GM18870 (cell line): ENCODE data around the gene SRC.
"Not testable (repeated sequence)": the region's sequence is repeated elsewhere in the genome, so short reads cannot be mapped to it uniquely, and the experiment has no call there.

Experiments
- ATAC-seq: cut with Tn5 transposase; IDR thresholded peaks from one replicate; pipeline ENCODE4 v1.9.1; 2021; ENCODE audit warnings: moderate library complexity; ENCODE audit not compliant: unreplicated experiment

The SRC gene

DNA sequence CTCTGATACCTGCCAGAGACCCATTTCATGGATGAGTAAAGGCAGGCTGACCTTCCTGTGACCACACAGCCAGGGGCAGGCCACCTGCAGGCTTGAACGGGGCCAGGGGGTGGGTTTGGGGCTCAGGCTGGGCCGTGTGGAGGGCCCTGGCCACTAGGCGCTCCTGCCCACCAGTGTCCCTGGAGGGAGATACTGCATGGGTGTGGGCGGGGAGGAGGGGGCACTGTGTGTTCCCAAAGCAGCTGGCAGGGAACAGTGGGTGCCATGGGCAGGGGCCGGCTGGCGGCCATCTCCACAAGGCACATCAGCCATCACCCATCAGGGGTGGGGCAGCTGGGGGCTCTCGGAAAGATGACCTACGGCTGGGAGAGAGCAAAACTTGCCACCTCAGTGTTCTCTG, 15.4 kb downstream of the SRC start:
- no peak for ATAC-seq

GRCh38 chr20:37362231-37362792, 16.4 kb downstream of the SRC start:
- ATAC-seq: no peak

GRCh38 chr20:37362821-37363220, 16.9 kb downstream of the SRC start:
- no peak for ATAC-seq

GRCh38 chr20:37363221-37364012, 17.5 kb downstream of the SRC start:
- ATAC-seq: no peak

DNA sequence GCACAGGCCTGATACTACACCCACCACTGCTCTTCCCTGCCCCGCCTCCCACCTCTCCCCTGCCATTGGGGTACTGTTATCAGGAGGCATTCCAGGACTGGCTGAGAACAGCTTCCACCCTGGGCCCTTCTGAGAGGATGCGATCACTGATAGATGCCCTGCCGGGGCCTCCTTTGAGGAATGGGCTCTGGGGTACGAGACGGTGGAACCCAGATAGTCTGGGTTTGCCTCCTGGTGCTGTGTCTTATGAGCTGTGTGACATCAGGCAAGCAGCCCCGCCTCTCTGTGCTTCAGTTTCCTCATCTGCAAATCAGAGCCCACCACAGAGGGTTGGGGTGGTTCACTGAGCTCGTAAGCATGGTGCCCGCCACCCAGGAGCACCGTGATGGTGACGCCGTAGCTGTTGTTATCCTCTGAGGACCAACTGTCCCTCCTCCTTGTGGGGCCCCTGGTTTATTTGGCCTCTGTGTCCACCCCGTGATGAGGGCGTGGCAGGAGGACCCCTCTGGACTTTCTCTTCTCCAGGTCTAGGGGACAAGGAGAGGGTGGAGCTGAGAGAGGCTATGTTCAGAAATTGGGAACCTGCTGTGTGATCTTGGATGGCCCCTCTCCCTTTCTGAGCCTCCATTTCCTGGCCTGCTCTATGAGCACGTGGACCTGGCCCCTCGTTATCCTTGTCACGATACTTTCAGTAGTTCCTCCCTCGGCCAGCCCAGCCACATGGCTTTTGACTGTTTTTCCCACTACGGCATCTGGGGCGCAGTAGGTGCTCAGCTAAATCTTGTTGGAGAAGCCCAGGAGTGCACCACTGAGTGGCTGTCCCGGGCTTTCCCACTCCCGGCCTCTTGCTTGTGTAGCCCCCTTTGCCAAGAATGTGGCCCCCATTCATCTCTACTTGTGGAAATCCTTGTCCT, 18.3 kb downstream of the SRC start:
- no peak for ATAC-seq

GRCh38 chr20:37364927-37365272, 19.0 kb downstream of the SRC start:
- ATAC-seq: no peak

GRCh38 chr20:37365760-37366638, 20.1 kb downstream of the SRC start:
- ATAC-seq: peak; percentile 55

DNA sequence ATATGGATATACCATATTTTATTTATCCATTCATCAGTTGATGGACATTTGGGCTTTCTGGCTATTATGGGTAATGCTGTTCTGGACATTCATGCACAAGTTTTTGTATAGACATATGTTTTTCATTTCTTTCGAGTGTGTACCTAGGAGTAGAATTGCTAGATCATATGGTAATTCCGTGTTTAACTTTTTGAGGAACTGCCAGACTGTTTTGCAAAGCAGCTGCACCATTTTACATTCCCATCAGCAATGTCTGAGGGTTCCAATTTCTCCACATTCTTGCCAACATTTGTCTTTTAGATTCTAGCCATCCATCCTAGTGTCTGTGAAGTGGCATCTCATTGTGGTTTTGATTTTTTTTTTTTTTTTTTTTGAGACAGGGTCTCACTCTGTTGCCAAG, 20.8 kb downstream of the SRC start:
- peak; percentile 13 for ATAC-seq

DNA sequence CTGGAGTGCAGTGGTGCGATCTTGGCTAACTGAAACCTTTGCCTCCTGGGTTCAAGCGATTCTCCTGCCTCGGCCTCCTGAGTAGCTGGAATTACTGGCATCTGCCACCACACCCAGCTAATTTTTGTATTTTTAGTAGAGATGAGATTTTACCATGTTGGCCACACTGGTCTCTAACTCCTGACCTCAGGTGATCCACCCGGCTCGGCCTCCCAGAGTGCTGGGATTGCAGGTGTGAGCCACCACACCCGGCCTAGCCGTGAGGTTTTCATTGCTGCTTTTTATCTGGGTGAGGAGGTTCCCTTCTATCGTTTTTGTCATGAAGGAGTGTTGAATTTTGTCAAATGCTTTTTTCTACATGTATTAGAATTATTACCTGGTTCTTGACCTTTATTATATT, 23.9 kb downstream of the SRC start:
- no peak for ATAC-seq

GRCh38 chr20:37371845-37372244, 25.9 kb downstream of the SRC start:
- ATAC-seq: not testable (repeated sequence)

DNA sequence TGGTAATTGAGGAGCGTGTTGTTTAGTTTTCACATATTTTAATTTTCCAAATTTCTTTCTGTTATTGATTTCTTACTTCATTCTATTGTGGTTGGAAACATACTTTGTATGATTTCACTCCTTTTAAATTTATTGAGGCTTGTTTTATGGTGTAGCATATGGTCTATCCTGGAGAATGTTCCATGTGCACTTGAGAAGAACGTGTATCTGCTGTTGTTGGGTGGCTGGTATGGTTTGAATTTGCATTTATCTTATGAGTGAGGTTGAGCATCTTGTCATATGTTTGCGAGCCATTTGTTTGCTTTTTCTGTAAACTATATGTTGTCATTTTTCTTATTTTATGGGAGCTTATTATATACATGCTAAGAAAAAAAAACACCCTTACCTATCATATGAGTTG, 26.5 kb downstream of the SRC start:
- no peak for ATAC-seq

GRCh38 chr20:37373020-37373598, 27.2 kb downstream of the SRC start:
- no peak for ATAC-seq

DNA sequence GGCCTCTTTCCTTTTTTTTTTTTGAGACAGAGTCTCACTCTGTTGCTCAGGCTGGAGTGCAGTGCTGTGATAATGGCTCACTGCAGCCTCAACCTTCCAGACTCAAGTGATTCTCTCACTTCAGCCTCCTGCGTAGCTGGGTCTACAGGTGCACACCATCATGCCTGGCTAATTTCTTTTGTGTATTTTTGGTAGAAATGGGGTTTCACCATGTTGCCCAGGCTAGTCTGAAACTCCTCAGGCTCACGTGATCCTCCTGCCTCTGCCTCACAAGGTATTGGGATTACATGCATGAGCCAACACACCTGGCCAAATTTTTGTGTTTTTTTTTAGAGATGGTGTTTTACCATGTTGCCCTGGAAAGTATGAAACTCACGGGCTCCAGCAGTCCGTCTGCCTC, 29.3 kb downstream of the SRC start:
- ATAC-seq: peak; percentile 54

DNA sequence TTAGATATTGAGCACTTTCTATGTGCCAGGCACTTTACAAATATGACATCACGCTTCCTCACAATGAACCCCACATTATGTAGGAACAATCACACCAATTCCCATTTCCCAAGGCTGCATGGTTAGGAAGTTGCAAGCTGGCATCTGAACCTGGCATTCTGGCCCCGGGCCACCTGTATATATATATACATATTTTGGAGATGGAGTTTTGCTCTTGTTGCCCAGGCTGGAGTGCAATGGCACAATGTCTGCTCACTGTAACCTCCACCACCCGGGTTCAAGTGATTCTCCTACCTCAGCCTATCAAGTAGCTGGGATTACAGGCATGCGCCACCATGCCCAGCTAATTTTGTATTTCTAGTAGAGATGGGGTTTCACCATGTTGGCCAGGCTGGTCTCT, 30.4 kb downstream of the SRC start:
- ATAC-seq: no peak

DNA sequence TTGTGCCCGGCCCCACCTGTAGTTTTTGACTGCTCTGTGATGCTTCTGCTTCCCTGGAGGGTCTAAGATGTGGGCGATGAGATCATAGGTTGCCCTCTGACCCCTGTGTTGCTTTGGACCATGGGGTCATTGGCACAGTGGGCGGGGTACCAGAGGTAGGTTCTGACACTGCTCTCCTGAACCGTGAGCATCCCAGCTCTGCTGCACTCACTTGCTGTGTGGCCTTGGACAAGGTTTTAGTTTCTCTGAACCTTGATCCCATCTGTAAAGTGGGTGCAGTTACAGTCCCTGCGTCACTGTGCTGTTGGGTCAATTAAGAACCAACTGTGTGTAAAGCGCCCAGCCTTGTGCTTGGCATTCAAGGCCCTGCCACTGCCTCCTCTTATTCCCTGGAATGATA, 30.9 kb downstream of the SRC start:
- ATAC-seq: no peak

GRCh38 chr20:37377346-37378081, 31.6 kb downstream of the SRC start:
- ATAC-seq: no peak

GRCh38 chr20:37378420-37378784, 32.5 kb downstream of the SRC start:
- ATAC-seq: no peak

DNA sequence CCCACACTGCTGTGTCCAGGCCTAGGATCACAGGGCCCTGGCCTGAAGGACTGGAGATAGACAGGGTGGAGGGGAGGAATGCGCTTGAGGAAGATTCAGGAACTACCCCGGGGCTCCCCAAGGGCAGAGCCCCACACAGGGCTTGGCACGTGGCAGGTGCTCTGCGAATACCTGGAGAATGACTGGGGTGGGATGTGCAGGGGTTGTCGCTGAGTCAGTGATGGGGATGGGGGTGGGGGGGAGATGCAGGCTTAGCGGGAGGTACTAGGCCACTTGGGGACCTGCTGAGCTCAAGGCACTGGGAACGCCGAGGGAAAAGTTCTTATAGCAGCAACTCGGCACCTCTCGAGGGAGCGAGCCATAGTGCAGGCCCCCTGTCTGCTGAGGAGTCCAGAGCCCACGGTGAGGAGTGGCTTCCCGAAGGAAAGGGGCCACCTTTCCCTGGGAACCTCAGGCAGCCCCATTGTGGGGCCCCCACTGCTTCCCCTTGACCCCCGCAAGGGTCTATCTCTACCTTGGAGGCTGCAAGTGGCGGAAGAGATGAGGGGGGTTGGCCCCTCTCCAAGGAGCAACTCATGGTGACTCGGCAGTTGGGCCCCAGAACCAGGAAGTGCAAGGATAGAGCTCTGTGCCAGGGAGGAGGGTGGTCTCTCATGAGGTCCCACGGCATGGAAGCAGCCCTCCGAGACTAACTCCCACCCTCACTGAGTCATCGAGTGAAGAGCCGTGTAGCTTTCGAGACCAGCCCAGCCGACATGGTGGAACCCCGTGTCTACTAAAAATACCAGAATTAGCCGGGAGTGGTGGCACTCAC, 33.1 kb downstream of the SRC start:
- no peak for ATAC-seq
